Suppressor macrophage treated with lipopolysaccharide for 4 hours (primary cell): Measurements from ENCODE around the gene BARX1.
"Not testable (repeated sequence)": the region's sequence is repeated elsewhere in the genome, so short reads cannot be mapped to it uniquely, and the experiment has no call there.

Experiments
- DNase-seq: peaks from one replicate; pipeline ENCODE4 v3.0.0-alpha.2; 2020

Gene BARX1

GRCh38 chr9:93950619-93951601, 4.2 kb downstream of the BARX1 start:
- DNase-seq, result peak; percentile 54

GRCh38 chr9:93949694-93950449, 5.3 kb downstream of the BARX1 start:
- DNase-seq, result no peak

- no peak for DNase-seq
Observed at GRCh38 chr9:93949073-93949693, 6.0 kb downstream of the BARX1 start.

GRCh38 chr9:93948441-93949072, 6.6 kb downstream of the BARX1 start:
- DNase-seq, result no peak

- DNase-seq, result no peak
Observed at GRCh38 chr9:93947409-93948070, 7.6 kb downstream of the BARX1 start.

GRCh38 chr9:93946338-93946712, 8.8 kb downstream of the BARX1 start:
- DNase-seq, result no peak

- DNase-seq, result peak; percentile 63
Observed at GRCh38 chr9:93945400-93946337, 9.5 kb downstream of the BARX1 start.

- DNase-seq, result no peak
Observed at GRCh38 chr9:93944011-93944410, 11.1 kb downstream of the BARX1 start.

- DNase-seq, result peak; percentile 39
Observed at GRCh38 chr9:93942161-93942560, 13.0 kb downstream of the BARX1 start.

- DNase-seq, result no peak
Observed at GRCh38 chr9:93941493-93941892, 13.7 kb downstream of the BARX1 start.

- DNase-seq, result no peak
Observed at GRCh38 chr9:93940951-93941350, 14.2 kb downstream of the BARX1 start.

GRCh38 chr9:93939589-93939988, 15.6 kb downstream of the BARX1 start:
- not testable (repeated sequence) for DNase-seq

GRCh38 chr9:93937193-93937592, 18.0 kb downstream of the BARX1 start:
- DNase-seq, result no peak

- DNase-seq, result no peak
Observed at GRCh38 chr9:93931905-93932304, 23.2 kb downstream of the BARX1 start.

GRCh38 chr9:93930070-93930469, 25.1 kb downstream of the BARX1 start:
- no peak for DNase-seq

GRCh38 chr9:93929231-93929630, 25.9 kb downstream of the BARX1 start:
- DNase-seq, result no peak

GRCh38 chr9:93922535-93922934, 32.6 kb downstream of the BARX1 start:
- DNase-seq, result no peak

- no peak for DNase-seq
Observed at GRCh38 chr9:93920131-93920800, 34.9 kb downstream of the BARX1 start.

- DNase-seq, result no peak
Observed at GRCh38 chr9:93918061-93918460, 37.1 kb downstream of the BARX1 start.

GRCh38 chr9:93917121-93917853, 37.9 kb downstream of the BARX1 start:
- DNase-seq, result no peak
